AG08396 (cell line): ENCODE data around the gene TMEM178B.
"Not testable (repeated sequence)": the region's sequence is repeated elsewhere in the genome, so short reads cannot be mapped to it uniquely, and the experiment has no call there.

Experiments
- DNase-seq: peaks from one replicate; pipeline ENCODE4 v3.0.0; 2012; ENCODE audit warnings: low spot score, mixed read lengths

TMEM178B gene

GRCh38 chr7:141074162-141074991 is 513 bp downstream of the TMEM178B start:
- peak; percentile 29 for DNase-seq

GRCh38 chr7:141074997-141075396 is 1.1 kb downstream of the TMEM178B start:
- DNase-seq, result no peak

- no peak for DNase-seq
Measured at GRCh38 chr7:141076377-141076776, 2.5 kb downstream of the TMEM178B start.

- no peak for DNase-seq
Measured at GRCh38 chr7:141079219-141079618, 5.4 kb downstream of the TMEM178B start.

- DNase-seq, result not testable (repeated sequence)
Measured at GRCh38 chr7:141089490-141089889, 15.6 kb downstream of the TMEM178B start.

- DNase-seq, result no peak
Measured at GRCh38 chr7:141094336-141095070, 20.6 kb downstream of the TMEM178B start.

- DNase-seq, result no peak
Measured at GRCh38 chr7:141097430-141097829, 23.6 kb downstream of the TMEM178B start.

- DNase-seq, result no peak
Measured at GRCh38 chr7:141102436-141102835, 28.6 kb downstream of the TMEM178B start.

GRCh38 chr7:141103847-141104429 is 30.1 kb downstream of the TMEM178B start:
- no peak for DNase-seq

- DNase-seq, result no peak
Measured at GRCh38 chr7:141113131-141113530, 39.3 kb downstream of the TMEM178B start.

- no peak for DNase-seq
Measured at GRCh38 chr7:141114029-141114664, 40.3 kb downstream of the TMEM178B start.

GRCh38 chr7:141115965-141116364 is 42.1 kb downstream of the TMEM178B start:
- DNase-seq, result no peak

- not testable (repeated sequence) for DNase-seq
Measured at GRCh38 chr7:141116661-141117060, 42.8 kb downstream of the TMEM178B start.

GRCh38 chr7:141118767-141119166 is 44.9 kb downstream of the TMEM178B start:
- no peak for DNase-seq

- no peak for DNase-seq
Measured at GRCh38 chr7:141119187-141119586, 45.3 kb downstream of the TMEM178B start.

GRCh38 chr7:141122736-141123135 is 48.9 kb downstream of the TMEM178B start:
- DNase-seq, result no peak

GRCh38 chr7:141123522-141123921 is 49.7 kb downstream of the TMEM178B start:
- no peak for DNase-seq

GRCh38 chr7:141126107-141126506 is 52.2 kb downstream of the TMEM178B start:
- DNase-seq, result no peak

- DNase-seq, result no peak
Measured at GRCh38 chr7:141128506-141128905, 54.6 kb downstream of the TMEM178B start.

GRCh38 chr7:141128931-141129330 is 55.1 kb downstream of the TMEM178B start:
- no peak for DNase-seq

- no peak for DNase-seq
Measured at GRCh38 chr7:141132671-141133070, 58.8 kb downstream of the TMEM178B start.

- no peak for DNase-seq
Measured at GRCh38 chr7:141133646-141134045, 59.8 kb downstream of the TMEM178B start.
